NOMO-1 treated with DMSO at 0.1 percent for 48 hours (cell line): ENCODE results near the gene CHMP1A.
A peak's percentile ranks its signal among the peaks of the same experiment; 100 is the strongest.

Experiments used
- DNase-seq: peaks from one replicate; lab custom pipeline; 2025; ENCODE audit not compliant: unreplicated experiment; lab: John Stamatoyannopoulos, UW

Gene CHMP1A

DNA sequence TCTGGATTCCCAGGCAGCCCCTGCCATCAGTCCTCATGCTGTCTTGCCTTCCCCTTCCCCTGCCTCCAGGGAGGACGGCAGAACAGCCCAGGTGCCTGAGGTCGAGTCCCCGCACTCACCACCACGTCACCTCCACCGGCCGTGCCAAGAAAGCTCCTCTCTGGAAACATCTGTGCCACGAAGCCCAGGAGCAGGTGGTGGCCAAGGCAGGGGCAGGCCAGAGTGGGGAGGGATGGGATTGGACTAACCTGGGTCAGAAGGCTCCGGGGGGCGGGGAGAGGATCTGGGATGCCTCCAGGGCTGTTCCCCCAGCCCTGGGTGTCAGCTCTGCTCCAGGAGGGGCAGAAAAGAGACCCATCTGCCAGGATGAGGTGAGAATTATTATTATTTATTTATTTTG lies 51.5 kb downstream of the CHMP1A start:
- DNase-seq, result no peak

DNA sequence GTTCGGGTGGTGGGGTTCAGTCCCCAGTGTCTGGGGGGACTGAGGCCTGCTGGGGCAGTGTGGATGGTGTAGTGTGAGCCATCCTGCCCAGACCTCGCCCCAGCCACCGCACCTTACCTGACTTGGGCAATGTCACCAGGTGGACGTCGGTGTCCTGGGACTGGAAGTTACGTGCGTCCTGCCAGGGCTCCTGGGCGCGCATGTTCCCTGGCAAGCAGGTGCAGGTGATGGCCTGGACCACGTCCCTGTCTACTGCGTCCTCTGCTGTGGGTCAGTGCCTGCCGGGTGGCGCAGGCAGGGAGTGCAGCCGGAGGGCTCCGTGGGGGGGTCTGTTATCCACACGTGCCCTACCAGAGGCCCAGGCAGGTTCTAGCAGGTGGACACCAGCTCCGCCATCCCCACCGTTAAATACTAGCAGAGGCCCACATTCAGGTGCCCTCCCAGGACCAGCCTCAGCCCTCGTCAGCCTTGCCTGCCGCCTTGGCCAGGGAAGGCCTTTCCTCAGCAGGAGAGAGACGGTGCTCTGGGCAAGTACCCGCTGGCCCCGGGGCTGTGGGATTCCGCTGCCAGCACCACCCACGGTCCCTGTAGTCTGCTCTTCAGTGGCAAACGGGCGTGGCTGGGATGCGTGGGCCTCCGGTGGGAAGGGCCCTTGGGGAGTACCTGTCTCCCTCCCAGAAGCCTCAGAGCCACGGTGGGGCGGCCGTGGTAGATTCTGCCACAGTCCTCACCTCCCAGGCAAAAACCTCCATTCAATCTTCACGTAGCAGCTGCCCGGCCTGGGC lies 52.1 kb downstream of the CHMP1A start:
- no peak for DNase-seq

DNA sequence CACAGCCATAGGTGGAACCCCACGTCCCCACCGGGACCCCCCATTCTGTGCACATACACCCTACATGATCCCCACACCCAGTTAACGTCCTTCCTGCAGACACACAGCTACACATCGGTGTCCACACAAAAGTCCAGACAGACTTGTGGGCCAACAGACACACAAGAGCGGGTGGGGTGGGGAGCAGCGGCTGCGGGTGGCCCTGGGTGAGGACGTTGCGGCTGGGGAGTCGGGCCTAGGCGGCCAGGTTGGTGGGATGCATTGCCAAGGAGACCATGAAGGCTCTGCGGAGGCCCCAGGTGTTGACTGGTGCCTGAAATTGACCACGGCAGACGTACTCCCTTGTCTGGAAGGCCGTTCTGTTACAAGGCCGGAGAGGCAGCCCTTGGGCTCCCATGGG lies 52.7 kb downstream of the CHMP1A start:
- no peak for DNase-seq

DNA sequence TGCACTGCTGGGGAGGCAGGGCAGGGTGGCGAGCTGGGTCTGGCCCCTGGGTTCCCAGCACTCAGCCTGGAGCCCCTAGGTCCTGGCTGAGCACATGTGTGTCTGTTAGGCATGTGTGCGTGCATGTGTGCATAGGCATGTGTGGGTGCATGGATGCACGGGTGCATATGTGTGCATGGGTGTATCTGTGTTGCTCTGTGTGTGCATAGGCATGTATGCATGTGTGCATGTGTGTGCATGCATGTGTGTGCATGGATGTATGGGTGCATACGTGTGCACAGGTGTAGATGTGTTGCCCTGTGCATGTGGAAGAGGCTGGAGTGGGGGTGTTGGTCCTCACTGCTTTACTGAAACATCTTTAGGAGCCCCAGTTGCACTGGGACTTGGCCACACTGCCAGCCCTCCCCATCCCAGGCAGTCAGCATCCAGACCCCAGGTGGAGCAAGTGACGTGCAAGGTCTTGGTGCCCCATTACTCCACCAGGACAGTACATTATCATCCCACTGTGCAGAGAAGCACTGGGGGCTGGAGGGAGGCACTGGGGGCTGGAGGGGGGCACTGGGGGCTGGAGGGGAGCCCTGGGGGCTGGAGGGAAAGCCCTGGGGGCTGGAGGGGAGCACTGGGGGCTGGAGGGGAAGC lies 54.4 kb downstream of the CHMP1A start:
- no peak for DNase-seq

DNA sequence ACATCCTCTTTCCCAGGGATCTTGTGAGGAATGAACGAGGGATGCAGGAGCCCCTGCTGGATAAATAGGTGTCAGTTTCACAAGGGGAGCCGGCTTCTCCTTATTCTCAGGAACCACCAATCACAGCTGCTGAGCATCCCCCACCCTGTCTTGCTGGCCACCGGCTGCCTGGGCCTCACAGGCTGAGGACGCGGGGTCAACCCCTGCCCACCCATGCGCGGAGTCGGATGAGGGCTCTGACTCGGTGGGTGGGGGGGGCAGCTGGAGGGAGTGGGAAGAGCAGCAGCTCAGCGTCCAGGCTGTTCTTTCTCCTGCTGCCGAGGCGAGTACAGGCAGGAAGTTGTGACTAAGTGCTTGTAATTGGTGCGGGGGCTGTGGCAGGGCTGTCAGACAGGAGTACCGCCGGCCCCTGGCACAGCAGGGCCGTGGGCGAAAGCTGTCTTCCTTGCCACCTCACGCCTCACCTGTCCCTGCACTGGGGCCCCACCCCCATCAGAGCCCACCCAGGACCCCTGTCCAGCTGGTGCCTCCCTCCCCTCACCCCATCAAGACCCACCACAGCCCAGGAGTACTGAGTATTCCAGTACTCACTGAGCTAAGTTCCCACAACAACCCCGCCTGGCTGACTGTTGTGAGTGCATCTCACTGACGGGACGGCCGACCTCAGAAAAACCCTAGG lies 55.1 kb downstream of the CHMP1A start:
- peak; percentile 69 for DNase-seq

DNA sequence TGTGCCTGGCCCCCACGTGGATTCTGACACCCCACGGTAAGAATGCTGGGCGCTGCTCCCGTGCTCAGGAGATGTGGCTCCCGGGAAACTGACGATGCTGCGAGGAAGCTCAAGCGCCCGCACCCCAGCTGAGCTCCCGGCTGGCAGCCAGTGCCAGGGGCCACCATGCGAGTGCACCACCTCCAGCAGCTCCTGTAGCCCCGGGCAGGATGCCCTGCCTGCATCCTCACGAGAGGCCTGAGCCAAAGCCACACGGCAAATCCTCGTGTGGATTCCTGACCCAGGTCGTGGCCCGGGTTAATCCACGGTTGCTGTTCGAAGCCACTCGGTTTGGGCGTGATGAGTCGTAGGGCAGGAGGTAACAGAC lies 55.6 kb downstream of the CHMP1A start:
- DNase-seq, result no peak

DNA sequence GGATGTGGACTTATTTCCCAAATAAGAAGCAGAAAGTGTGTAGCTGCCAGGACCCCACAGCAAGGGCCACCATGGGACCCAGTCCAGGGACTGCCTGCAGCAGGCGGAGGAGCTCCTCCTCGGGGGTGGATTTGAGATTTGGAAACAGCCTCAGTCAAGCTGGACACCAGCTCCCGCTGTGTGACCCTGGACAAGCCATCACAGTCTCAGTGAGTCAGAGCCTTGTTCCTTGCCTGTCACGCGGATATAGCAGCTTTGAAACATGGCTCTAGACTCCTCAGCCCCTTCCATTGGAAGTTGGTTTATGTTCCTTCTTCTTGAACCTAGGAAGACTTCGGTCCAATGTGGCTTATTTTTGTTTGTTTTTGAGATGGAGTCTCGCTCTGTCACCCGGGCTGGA lies 56.6 kb downstream of the CHMP1A start:
- no peak for DNase-seq

DNA sequence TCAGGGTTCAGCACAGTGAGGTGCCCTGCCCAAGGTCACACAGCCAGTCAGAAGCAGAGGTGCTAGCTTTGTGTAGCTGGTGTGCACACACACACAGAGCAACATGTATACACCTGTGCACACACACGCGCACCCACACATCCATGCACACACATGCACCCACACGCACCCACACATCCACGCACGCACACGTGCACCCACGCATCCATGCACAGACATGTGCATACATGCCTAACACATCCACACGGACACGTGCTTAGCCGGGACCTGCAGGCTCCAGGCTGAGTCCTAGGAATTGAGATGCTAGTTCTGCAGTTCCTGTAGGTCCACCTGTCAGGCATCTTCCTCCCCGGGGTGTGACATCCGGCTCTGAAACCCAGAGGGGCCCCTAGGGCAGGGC lies 57.1 kb downstream of the CHMP1A start:
- no peak for DNase-seq

DNA sequence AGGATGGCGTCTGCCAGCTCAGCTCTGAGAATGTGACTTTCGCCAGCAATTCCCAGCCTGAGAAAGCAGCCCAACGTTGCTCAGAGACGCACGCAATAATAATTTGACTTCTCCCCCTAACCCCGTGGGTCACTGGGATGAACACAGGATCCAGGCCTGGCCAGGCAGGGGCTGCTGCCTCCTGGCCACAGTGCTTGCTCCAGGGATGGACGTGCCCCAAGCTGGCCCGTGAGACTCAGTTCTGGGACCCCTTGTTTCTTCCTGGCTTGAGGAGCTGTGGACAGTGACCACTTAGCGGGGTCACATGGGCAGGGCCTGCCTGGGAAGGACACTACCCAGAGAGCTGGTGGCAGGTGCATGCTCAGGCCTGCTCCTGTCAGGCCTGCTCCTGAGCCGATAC lies 57.6 kb downstream of the CHMP1A start:
- DNase-seq, result no peak

DNA sequence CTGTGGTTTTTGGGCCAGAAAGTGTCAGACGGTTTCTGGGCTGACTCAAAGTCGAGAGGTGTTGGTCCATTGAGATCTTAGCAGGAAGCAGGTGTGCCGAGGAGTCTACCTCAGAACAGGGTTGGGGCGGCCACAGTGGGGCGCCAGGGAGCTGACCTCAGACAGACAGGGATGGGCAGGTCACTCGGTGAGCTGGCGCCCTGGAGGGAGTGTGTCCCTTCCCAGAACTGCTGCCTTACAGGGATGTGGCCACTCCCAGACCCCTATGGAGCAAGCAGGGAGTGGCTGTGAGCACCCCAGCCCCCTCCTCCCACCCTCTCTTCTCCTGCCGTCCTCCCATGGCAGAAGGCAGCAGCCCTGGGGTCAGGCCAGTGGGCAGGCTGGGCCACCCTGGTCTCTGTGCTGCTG lies 58.1 kb downstream of the CHMP1A start:
- no peak for DNase-seq

DNA sequence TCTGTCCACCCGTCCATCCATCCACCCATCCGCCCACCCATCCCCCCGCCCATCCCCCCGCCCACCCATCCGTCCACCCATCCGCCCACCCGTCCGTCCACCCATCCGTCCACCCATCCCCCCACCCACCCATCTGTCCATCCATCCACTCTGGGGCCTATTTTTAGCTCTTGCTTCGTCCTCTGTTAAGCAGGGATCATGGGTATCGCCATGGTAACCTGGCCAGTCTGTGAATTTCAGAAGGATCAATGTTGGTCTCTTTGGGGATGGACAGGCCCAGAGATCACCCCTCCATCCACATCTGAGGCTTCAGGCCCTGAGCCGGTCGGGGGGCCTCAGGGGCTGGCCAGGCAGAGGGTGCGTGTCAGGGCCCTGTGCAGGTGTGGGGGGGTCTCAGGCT lies 59.3 kb downstream of the CHMP1A start:
- no peak for DNase-seq

DNA sequence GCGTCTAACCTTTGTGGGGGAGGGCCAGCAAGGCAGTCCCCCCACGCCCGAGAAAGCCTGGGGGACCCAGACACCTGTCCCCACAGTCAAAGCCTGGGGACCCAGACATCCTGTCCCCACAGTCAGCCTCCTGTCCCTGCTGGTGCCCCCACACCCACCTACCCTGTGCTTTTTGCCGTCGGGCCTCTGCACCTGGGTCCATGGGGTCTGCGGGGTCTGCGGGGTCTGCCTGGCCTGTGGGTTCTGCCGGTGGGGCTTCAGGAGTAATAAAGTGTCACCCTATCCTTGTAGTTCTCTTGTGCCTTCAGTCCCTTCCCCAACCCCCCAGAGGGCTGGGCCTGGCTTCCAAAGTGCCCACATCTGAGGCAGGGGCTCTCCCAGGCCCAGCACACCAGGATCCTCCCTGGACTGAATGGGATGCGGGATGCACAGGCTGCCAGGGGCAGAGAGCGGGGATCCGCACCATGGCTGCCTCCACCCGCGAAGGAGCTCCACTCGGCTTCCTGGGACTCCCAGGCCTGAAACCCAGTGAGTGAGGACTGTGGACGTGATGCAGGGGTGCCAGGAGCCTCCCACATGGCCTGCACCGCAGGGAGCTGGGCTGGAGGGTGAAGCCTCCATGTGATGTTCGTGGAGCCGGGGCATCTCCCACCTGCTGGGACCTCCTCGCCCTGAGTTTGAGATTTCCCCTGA lies 60.4 kb downstream of the CHMP1A start:
- DNase-seq, result no peak

DNA sequence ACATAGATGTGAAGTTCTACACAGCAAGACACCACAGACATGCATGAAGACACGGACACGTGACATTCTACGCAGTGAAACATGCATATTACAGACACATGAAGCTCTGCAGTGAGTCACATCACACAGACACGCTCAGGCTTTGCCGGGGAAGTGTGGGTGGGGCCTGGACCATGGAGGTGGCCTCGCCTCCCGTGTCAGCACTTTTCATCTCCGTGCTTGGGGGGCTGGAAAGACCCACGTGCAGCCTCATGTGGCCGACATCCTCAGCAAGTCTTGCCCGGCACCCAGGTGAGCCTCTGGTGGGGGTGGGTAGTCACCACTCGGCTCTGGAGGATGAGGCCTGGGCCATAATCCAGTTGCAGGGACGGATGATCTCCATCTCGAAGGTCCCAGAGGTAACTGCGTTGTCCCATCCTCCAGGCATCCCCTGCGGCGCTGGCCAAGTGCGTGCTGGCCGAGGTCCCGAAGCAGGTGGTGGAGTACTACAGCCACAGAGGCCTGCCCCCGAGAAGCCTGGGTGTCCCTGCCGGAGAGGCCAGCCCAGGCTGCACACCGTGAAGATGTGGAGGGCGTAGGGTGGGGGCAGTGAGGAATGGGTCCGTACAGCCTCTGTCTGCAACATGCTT lies 61.3 kb downstream of the CHMP1A start:
- no peak for DNase-seq

DNA sequence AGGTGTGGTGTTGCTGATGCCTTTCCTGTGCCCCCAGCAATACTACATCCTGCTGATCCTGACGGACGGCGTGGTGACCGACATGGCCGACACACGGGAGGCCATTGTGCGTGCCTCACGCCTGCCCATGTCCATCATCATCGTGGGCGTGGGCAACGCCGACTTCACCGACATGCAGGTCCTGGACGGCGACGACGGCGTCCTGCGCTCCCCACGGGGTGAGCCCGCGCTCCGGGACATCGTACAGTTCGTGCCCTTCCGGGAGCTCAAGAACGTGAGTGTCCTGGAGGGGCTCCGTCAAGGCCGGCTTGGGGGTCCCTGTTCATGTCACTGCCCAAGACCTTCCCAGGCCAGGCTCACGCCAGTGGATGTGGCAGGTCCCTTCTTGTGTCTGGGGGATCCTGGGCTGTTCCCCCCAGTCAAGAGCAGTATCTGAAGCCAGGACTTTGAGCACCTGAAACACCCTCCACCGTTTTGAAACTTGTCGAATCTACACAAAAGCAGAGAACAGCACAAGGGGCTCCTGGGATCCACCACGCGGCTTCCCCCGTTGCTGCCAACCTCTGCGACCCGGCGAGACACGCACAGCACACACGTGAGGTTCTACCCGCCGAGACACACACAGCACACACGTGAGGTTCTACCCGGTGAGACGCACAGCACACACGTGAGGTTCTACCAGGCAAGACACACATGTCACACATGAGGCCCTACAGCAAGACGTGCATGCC lies 62.0 kb downstream of the CHMP1A start:
- DNase-seq, result no peak
